ENCODE results near the gene AKAP1. TPM values are rescaled to one million over a fixed set of nuclear protein-coding genes. Genes with fewer than 3 reads are reported as not detected.

AKAP1 gene
- total RNA-seq, 2 donors from 2014 or later, result 61.7 to 124 TPM

- H3K9me3 ChIP-seq, result no peaks in the 10 kb centered on the region
- no peaks in the 10 kb centered on the region for H3K27me3 ChIP-seq (replicated peaks; ENCODE audit: insufficient read depth)
- intact Hi-C loops (cut with DNase I), result no loop called here
- WGBS, result 90% methylated on average over 7 of the region's 7 CpGs
- H3K27ac ChIP-seq, result no peak overlapping the region
- TF ChIP-seq, protein P1, sequence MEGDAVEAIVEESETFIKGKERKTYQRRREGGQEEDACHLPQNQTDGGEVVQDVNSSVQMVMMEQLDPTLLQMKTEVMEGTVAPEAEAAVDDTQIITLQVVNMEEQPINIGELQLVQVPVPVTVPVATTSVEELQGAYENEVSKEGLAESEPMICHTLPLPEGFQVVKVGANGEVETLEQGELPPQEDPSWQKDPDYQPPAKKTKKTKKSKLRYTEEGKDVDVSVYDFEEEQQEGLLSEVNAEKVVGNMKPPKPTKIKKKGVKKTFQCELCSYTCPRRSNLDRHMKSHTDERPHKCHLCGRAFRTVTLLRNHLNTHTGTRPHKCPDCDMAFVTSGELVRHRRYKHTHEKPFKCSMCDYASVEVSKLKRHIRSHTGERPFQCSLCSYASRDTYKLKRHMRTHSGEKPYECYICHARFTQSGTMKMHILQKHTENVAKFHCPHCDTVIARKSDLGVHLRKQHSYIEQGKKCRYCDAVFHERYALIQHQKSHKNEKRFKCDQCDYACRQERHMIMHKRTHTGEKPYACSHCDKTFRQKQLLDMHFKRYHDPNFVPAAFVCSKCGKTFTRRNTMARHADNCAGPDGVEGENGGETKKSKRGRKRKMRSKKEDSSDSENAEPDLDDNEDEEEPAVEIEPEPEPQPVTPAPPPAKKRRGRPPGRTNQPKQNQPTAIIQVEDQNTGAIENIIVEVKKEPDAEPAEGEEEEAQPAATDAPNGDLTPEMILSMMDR (IDR thresholded peaks at IDR 0.05), result no peak
- TF ChIP-seq POLR2AphosphoS5 (IDR thresholded peaks at IDR 0.05), result no peak
- no peak for TF ChIP-seq POLR2A (IDR thresholded peaks at IDR 0.05)
- H3K36me3 ChIP-seq, result no peaks in the 10 kb centered on the region
- no peaks in the 10 kb centered on the region for H3K4me1 ChIP-seq (replicated peaks)
- no peak for DNase-seq (ENCODE audit: low spot score)
- no peak overlapping the region for H3K4me3 ChIP-seq
Measured at GRCh38 chr17:57133486-57133885, 48.4 kb downstream of the AKAP1 start.

- Histone ChIP-seq H3K9me3 (no peaks in the 10 kb centered on the region), H3K27me3 (replicated peaks; ENCODE audit: insufficient read depth) (no peaks in the 10 kb centered on the region), H3K27ac (no peak overlapping the region), H3K4me1 (replicated peaks) (no peaks in the 10 kb centered on the region), H3K36me3 (no peaks in the 10 kb centered on the region), H3K4me3 (no peak overlapping the region)
- intact Hi-C loops (cut with DNase I), result no loop called here
- no peak for DNase-seq (ENCODE audit: low spot score)
- TF ChIP-seq POLR2A (IDR thresholded peaks at IDR 0.05), result no peak
- TF ChIP-seq POLR2AphosphoS5 (IDR thresholded peaks at IDR 0.05), result no peak
- TF ChIP-seq, protein P1 (IDR thresholded peaks at IDR 0.05), result no peak
- 93% methylated on average over 13 of the region's 13 CpGs for WGBS
Measured at GRCh38 chr17:57135026-57135788, 50.2 kb downstream of the AKAP1 start.

GRCh38 chr17:57135789-57136291 lies 50.8 kb downstream of the AKAP1 start:
- Histone ChIP-seq H3K4me3 (no peak overlapping the region), H3K27me3 (replicated peaks; ENCODE audit: insufficient read depth) (no peaks in the 10 kb centered on the region), H3K9me3 (no peaks in the 10 kb centered on the region), H3K27ac (no peak overlapping the region), H3K36me3 (no peaks in the 10 kb centered on the region), H3K4me1 (replicated peaks) (no peaks in the 10 kb centered on the region)
- DNase-seq (ENCODE audit: low spot score), result no peak
- 55% methylated on average over 21 of the region's 21 CpGs for WGBS
- TF ChIP-seq, protein P1 (IDR thresholded peaks at IDR 0.05), result no peak
- TF ChIP-seq POLR2AphosphoS5 (IDR thresholded peaks at IDR 0.05) (no peak), POLR2A (IDR thresholded peaks at IDR 0.05) (no peak)
- intact Hi-C loops (cut with DNase I), result no loop called here

DNA sequence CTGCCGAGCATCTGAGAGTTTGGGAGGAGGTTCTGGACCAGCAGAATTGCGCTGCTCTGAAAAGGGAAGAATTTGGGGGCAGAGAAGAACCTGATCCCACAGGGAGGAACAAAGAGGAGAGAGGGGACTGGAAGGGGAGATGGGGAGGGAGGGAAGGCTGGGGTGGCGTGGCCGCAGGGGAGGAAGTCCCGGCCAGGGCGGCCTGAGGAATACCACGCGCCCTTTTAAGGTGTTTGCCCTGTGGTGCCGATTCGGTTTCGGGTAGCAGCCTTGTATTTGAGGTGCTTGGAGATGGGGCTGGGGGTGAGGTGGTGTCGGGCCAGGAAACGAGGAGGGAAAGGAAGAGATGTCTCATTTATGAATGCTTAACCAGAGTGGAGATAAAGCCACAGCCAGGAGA lies 51.3 kb downstream of the AKAP1 start:
- WGBS, result 74% methylated on average over 13 of the region's 13 CpGs
- Histone ChIP-seq H3K9me3 (no peaks in the 10 kb centered on the region), H3K4me1 (replicated peaks) (no peaks in the 10 kb centered on the region), H3K27me3 (replicated peaks; ENCODE audit: insufficient read depth) (no peaks in the 10 kb centered on the region), H3K27ac (no peak overlapping the region), H3K36me3 (no peaks in the 10 kb centered on the region), H3K4me3 (no peak overlapping the region)
- no peak for DNase-seq (ENCODE audit: low spot score)
- intact Hi-C loops (cut with DNase I), result no loop called here
- TF ChIP-seq, protein P1 (IDR thresholded peaks at IDR 0.05), result no peak
- no peak for TF ChIP-seq POLR2AphosphoS5 (IDR thresholded peaks at IDR 0.05)
- no peak for TF ChIP-seq POLR2A (IDR thresholded peaks at IDR 0.05)

All from prostate gland (tissue), 2 donors.